SK-N-SH (cell line): ENCODE measurements around the gene PRR35.

ENCODE experiments used
- CHD2 ChIP-seq: fragments of 150-350 bp; IDR thresholded peaks from 2 replicates; pipeline ENCODE4 v1.6.1; 2018; ENCODE audit warnings: low read length; ENCODE audit not compliant: partially characterized antibody
- CTCF ChIP-seq: fragments of 200-600 bp; sonication (generic); IDR thresholded peaks from 2 replicates; pipeline ENCODE4 v1.6.1; 2017; ENCODE audit warnings: antibody characterized with exemption, mild to moderate bottlenecking, moderate library complexity
- FOXM1 ChIP-seq: IDR thresholded peaks from 2 replicates; pipeline ENCODE4 v1.4.0; 2012; ENCODE audit warnings: low read depth, mild to moderate bottlenecking
- MAX ChIP-seq: IDR thresholded peaks from 2 replicates; pipeline ENCODE4 v1.4.0; 2012; ENCODE audit warnings: low read depth
- PBX3 ChIP-seq: IDR thresholded peaks from 2 replicates; pipeline ENCODE4; 2012
- REST ChIP-seq: IDR thresholded peaks from 2 replicates; pipeline ENCODE4 v1.6.1; 2012; ENCODE audit warnings: mild to moderate bottlenecking, low read depth, low read length, moderate library complexity
- SIN3A ChIP-seq: IDR thresholded peaks from 2 replicates; pipeline ENCODE4 v1.6.1; 2012; ENCODE audit warnings: low read depth, mild to moderate bottlenecking, low read length, moderate library complexity, borderline replicate concordance
- TCF12 ChIP-seq: IDR thresholded peaks from 2 replicates; pipeline ENCODE4 v1.4.0; 2012
- YY1 ChIP-seq: IDR thresholded peaks from 2 replicates; pipeline ENCODE4 v1.4.0; 2012; ENCODE audit warnings: low read depth, mild to moderate bottlenecking

GRCh38 chr16:559411-560203 is 587 bp upstream of the PRR35 start:
- no peak for TF ChIP-seq PBX3
- TF ChIP-seq REST, result no peak
- no peak for TF ChIP-seq TCF12
- no peak for TF ChIP-seq MAX
- TF ChIP-seq FOXM1, result no peak
- no peak for TF ChIP-seq YY1
- peak; percentile 14; the same call in 1 of the 2 replicates for TF ChIP-seq CTCF
- TF ChIP-seq CHD2, result no peak
- TF ChIP-seq SIN3A, result no peak
